Measurements from ENCODE around the gene UGGT2.

DNA sequence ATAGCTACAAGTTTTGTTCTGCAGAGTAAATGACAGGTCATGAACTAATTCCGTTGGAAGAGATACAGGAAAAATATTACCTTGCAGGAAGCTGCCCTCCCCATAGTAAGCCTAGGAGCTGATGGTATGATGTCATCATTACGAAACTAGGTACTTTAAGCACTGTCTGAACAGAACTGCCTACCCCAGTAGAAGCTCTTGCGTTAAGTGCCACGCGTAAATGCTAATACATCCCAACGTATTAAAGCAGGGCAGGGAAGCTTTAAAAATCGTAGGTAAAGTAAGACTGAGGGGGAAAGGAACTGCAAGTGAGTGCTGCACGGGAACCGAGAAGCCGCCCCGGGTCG is 572 bp downstream of the UGGT2 start:
- no peak for TF ChIP-seq CTCF (conservative IDR thresholded peaks at IDR 0.05)
- no peak for TF ChIP-seq ZFX (IDR thresholded peaks at IDR 0.05)

Data from C4-2B (cell line).